ENCODE data around the gene PCDHB14.
"Not testable (repeated sequence)": the region's sequence is repeated elsewhere in the genome, so short reads cannot be mapped to it uniquely, and the experiment has no call there.

Gene PCDHB14

DNA sequence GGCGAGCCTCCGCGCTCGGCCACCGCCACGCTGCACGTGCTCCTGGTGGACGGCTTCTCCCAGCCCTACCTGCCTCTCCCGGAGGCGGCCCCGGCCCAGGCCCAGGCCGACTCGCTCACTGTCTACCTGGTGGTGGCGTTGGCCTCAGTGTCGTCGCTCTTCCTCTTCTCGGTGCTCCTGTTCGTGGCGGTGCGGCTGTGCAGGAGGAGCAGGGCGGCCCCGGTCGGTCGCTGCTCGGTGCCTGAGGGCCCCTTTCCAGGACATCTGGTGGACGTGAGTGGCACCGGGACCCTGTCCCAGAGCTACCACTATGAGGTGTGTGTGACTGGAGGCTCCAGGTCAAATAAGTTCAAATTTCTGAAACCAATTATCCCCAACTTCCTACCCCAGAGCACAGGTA lies 12.3 kb upstream of the PCDHB14 start:
- not testable (repeated sequence) for DNase-seq

DNA sequence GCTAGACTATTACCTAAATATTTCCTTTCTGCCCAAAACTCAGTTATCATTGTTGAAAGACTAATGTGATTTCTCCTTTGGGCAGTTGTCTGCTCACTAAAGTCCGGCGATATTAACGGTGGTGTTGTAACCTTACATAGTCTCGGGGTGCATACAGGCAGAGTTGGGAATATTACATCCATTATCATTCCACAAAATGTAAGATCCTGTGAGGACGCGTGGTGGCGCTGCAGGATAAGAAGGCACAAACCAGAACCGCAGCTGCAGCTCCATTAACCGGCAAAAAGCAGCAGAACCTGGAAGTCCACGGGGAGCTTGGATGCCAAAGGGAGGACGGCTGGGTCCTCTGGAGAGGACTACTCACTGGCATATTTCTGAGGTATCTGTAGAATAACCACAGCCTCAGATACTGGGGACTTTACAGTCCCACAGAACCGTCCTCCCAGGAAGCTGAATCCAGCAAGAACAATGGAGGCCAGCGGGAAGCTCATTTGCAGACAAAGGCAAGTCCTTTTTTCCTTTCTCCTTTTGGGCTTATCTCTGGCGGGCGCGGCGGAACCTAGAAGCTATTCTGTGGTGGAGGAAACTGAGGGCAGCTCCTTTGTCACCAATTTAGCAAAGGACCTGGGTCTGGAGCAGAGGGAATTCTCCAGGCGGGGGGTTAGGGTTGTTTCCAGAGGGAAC lies 9.3 kb upstream of the PCDHB14 start, which contains the start of gene PCDHB13:
PCDHB13 (plus strand) TSS at position 264 of the 684 bp plus-strand sequence; CDS start at position 469, 205 bp downstream.
- DNase-seq, result not testable (repeated sequence)

DNA sequence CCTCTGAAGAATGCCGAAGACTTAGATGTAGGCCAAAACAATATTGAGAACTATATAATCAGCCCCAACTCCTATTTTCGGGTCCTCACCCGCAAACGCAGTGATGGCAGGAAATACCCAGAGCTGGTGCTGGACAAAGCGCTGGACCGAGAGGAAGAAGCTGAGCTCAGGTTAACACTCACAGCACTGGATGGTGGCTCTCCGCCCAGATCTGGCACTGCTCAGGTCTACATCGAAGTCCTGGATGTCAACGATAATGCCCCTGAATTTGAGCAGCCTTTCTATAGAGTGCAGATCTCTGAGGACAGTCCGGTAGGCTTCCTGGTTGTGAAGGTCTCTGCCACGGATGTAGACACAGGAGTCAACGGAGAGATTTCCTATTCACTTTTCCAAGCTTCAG lies 8.6 kb upstream of the PCDHB14 start:
- DNase-seq, result not testable (repeated sequence)

DNA sequence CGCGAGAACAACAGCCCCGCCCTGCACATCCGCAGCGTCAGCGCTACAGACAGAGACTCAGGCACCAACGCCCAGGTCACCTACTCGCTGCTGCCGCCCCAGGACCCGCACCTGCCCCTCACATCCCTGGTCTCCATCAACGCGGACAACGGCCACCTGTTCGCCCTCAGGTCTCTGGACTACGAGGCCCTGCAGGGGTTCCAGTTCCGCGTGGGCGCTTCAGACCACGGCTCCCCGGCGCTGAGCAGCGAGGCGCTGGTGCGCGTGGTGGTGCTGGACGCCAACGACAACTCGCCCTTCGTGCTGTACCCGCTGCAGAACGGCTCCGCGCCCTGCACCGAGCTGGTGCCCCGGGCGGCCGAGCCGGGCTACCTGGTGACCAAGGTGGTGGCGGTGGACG lies 7.6 kb upstream of the PCDHB14 start:
- not testable (repeated sequence) for DNase-seq

DNA sequence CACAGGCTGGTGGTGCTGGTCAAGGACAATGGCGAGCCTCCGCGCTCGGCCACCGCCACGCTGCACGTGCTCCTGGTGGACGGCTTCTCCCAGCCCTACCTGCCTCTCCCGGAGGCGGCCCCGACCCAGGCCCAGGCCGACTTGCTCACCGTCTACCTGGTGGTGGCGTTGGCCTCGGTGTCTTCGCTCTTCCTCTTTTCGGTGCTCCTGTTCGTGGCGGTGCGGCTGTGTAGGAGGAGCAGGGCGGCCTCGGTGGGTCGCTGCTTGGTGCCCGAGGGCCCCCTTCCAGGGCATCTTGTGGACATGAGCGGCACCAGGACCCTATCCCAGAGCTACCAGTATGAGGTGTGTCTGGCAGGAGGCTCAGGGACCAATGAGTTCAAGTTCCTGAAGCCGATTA lies 7.1 kb upstream of the PCDHB14 start:
- not testable (repeated sequence) for DNase-seq

DNA sequence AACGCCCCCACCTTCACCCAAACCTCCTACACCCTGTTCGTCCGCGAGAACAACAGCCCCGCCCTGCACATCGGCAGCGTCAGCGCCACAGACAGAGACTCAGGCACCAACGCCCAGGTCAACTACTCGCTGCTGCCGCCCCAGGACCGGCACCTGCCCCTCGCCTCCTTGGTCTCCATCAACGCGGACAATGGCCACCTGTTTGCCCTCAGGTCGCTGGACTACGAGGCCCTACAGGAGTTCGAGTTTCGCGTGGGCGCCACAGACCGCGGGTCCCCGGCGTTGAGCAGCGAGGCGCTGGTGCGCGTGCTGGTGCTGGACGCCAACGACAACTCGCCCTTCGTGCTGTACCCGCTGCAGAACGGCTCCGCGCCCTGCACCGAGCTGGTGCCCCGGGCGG lies 1.7 kb downstream of the PCDHB14 start:
- DNase-seq, result not testable (repeated sequence)

DNA sequence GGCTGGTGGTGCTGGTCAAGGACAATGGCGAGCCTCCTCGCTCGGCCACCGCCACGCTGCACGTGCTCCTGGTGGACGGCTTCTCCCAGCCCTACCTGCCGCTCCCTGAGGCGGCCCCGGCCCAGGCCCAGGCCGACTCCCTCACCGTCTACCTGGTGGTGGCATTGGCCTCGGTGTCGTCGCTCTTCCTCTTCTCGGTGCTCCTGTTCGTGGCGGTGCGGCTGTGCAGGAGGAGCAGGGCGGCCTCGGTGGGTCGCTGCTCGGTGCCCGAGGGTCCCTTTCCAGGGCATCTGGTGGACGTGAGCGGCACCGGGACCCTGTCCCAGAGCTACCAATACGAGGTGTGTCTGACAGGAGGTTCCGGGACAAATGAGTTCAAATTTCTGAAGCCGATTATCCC lies 2.3 kb downstream of the PCDHB14 start:
- DNase-seq, result not testable (repeated sequence)

DNA sequence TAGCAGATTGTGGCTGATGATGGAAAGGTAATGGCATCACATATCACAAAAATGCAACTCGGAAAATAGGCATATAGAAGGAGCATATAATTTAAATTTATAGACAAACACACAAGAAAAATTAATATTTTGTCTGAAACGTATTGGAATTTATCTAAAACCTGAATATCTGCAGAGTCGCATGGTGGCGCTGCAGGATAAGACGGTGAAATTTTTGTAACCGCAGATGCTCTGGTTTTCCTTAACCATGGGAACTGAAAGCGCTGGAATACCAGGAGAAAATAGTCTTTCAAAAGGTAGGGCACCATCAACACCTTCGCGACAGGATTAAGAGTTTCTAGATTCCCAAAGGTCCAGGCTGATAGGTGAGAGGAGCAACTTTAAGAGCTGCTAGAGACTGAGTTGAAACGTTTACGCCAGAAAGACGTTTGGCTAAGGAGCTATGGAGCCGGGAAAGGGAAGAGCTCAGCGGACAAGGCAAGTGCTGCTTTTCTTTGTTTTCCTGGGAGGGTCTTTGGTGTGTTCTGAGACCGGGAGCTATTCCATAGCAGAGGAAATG lies 11.0 kb downstream of the PCDHB14 start:
- no peak for DNase-seq

DNA sequence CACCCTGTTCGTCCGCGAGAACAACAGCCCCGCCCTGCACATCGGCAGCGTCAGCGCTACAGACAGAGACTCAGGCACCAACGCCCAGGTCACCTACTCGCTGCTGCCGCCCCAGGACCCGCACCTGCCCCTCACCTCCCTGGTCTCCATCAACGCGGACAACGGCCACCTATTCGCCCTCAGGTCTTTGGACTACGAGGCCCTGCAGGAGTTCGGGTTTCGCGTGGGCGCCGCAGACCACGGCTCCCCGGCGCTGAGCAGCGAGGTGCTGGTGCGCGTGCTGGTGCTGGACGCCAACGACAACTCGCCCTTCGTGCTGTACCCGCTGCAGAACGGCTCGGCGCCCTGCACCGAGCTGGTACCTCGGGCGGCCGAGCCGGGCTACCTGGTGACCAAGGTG lies 12.8 kb downstream of the PCDHB14 start:
- not testable (repeated sequence) for DNase-seq

DNA sequence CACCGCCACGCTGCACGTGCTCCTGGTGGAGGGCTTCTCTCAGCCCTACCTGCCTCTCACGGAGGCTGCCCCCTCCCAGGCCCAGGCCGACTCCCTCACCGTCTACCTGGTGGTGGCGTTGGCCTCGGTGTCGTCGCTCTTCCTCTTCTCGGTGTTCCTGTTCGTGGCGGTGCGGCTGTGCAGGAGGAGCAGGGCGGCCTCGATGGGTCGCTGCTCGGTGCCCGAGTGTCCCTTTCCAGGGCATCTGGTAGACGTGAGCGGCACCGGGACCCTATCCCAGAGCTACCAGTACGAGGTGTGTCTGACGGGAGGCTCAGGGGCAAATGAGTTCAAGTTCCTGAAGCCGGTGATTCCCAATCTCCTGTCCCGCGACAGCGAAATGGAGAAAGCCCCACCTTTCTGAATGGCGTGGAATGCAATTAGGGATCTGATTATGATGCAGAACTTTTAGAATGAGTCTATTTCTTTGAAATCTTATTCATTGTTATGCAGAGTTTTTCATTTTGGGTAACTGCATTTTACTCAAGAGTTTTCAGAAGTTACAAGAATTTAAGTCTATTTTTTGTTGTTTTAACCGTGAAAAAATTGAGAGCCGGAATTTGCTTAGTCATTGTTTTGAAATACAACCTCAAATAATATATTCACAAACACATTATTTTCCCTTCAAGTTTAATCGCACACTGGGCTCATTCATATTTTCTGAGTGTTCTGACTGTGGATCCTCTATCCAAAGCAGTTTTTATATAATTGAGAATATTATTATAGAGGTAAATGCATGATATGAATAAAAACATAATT lies 13.6 kb downstream of the PCDHB14 start:
- DNase-seq, result no peak

DNA sequence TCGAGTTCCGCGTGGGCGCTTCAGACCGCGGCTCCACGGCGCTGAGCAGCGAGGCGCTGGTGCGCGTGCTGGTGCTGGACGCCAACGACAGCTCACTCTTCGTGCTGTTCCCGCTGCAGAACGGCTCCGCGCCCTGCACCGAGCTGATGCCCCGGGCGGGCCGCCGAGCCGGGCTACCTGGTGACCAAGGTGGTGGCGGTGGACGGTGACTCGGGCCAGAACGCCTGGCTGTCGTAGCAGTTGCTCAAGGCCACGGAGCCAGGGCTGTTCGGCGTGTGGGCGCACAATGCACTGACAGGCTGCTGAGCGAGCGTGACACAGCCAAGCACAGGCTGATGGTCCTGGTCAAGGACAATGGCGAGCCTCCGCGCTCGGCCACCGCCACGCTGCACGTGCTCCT lies 18.4 kb downstream of the PCDHB14 start:
- no peak for DNase-seq

DNA sequence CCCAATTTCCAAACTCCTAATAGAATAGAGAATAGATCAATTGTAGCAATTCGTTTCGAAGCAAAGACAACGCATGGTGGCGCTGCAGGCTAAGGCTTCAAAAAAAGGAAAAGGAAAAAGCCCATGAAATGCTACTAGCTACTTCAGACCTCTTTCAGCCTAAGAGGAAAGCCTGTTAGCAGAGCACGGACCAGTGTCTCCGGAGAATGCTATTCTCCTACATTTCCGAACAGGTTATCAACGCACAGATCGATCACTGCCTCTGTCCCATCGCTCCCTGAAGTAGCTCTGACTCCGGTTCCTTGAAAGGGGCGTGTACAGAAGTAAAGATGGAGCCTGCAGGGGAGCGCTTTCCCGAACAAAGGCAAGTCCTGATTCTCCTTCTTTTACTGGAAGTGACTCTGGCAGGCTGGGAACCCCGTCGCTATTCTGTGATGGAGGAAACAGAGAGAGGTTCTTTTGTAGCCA lies 22.1 kb downstream of the PCDHB14 start, which contains the start of gene PCDHB15:
PCDHB15 (plus strand) TSS at position 146 of the 468 bp plus-strand sequence; CDS start at position 330, 184 bp downstream.
- DNase-seq, result peak; percentile 14

DNA sequence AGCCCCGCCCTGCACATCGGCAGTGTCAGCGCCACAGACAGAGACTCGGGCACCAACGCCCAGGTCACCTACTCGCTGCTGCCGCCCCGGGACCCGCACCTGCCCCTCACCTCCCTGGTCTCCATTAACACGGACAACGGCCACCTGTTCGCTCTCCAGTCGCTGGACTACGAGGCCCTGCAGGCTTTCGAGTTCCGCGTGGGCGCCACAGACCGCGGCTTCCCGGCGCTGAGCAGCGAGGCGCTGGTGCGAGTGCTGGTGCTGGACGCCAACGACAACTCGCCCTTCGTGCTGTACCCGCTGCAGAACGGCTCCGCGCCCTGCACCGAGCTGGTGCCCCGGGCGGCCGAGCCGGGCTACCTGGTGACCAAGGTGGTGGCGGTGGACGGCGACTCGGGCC lies 23.8 kb downstream of the PCDHB14 start:
- DNase-seq, result not testable (repeated sequence)

DNA sequence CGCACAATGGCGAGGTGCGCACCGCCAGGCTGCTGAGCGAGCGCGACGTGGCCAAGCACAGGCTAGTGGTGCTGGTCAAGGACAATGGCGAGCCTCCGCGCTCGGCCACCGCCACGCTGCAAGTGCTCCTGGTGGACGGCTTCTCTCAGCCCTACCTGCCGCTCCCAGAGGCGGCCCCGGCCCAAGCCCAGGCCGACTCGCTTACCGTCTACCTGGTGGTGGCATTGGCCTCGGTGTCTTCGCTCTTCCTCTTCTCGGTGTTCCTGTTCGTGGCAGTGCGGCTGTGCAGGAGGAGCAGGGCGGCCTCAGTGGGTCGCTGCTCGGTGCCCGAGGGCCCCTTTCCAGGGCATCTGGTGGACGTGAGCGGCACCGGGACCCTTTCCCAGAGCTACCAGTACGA lies 24.3 kb downstream of the PCDHB14 start:
- DNase-seq, result not testable (repeated sequence)

DNA sequence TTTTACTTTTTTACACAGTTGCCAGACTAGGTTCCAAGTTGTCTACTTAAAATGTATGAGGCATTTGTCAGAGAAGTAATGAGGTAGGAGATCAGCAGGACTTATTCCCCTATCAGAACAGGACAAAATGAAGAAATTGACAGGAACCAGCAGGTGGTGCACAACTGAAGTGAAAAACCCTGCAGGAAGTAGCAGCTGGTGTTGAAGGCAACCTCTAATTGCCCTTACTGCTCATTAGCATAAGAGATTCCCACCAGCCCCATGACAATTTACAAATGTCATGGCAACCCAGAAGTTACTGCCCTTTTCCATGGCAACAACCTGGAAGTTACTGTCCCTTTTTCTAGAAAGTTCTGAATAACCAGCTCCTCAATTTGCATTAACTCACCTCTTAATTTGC lies 27.4 kb downstream of the PCDHB14 start:
- DNase-seq, result no peak

DNA sequence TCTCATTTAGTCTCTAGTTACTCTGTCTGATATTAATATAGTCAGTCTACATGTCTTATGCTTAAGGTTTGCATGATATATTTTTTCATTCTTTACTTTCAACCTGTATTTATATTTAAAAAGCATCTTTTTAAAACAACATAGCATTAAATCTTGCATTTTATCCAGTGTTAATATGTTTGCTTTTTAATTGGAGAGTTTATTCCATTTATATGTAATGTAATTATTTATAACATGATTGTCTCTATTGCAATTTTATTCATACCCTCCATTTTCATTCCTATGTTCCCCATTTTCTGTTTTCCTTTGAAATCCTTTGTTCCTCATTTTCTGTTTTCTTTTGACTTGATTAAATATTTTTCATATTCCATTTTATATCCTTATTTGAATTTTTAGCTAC lies 35.3 kb downstream of the PCDHB14 start:
- DNase-seq, result no peak

DNA sequence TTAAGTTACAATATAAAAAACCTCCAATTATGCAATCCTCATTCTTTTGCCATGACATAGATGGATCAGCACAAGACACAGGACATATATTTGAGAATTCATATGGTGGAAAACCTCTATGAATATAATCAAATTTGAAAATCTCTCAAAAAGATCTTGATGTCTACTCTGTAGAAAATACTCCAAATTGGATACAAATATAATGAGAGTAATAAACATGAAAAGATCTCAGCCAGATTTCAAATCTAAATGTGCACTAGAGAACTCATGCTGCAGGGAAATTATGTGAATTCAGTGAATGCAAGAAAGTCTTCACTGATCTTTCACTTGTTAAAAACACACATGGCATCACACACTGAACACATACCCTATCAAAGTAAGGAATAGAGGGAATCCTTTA lies 35.8 kb downstream of the PCDHB14 start:
- no peak for DNase-seq

DNA sequence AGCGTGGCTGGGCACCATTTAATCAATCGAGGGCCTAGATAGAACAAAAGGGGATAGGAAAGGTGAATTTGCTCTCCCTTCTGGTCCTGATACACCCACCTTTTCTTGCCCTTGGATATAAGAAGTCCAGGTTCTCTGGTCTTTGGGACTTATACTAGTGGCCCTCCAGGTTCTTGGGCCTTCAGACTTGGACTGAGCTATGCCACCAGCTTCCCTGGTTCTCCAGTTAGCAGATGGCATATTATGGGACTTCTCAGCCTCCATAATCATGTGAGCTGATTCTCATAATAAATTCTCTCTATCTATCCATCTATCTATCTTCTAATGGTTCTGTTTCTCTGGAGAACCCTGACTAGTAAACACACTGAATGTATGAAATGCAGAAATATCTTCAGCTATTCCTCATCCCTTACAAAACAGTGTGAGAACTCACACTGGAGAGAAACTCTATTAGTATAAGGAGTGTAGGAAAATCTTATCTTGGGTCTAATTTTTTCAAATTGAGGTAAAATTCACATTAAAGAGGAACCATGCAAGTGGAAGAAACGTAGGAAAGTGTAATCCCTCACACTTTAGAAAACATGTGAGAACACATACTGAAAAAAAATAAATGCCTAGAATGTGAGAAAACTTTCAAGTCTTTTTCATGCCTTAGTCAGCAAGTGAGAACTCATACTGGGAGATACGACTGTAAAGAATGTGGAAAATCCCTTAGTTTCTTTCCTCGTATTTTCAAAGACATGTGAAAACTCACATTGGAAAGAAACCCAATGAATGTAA lies 37.5 kb downstream of the PCDHB14 start:
- no peak for DNase-seq

DNA sequence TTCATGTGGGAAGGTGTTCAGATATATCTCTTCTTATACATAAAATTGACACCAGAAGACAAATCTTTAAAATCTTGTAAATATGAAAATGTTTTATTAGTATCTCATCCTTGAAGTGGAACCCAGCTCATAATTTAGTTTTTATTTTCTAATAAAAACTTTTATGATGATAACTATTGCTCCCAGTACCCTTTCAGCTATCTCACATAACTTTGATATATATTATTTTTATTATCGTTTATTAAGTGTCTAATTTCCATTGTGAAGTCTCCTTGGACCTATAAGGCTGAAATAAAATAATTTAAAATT lies 38.0 kb downstream of the PCDHB14 start:
- no peak for DNase-seq

DNA sequence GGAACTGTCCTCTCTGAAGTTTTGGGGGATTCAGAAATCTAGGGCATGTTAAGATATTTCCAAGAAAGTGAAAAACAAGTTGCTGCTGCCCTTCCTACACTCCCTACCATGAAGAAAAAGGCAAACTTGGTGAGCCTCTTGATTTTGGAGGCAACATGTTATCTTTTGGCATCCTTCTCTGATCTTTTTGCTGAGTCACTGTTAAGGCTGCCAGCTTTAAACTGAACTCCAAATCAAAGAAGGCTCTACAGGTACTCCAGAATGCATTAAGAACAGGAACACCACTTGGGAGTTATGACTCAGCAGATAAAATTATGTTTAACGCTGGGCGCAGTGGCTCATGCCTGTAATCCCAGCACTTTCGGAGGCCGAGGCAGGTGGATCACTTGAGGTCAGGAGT lies 46.1 kb downstream of the PCDHB14 start:
- no peak for DNase-seq

DNA sequence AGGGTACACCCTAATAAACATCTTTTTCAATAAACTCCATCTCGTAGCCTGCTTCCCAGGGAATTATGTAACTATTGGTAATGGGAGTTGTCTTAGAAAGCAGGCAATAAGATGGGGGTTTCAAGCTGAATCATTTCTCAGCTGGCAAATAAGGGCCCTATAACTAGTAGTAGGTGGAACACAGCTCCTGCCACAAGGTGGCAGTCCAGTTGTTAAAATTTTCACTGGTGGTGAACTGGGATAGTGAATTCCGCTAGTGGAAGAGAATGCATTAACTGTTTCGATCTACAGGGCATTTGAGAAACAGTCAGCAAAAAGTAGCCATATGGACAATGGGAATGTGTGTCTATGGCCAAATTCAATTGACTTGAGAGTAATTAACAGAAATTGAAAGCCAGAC lies 49.8 kb downstream of the PCDHB14 start:
- DNase-seq, result no peak

All from NCI-H446 treated with DMSO at 0.1 percent for 48 hours (cell line).